AG10803 (cell line): ENCODE results near the gene IFNA2.
A peak's percentile ranks its signal among the peaks of the same experiment; 100 is the strongest.

ENCODE experiments used
- DNase-seq: peaks from one replicate; pipeline ENCODE4 v3.0.0; 2010; ENCODE audit warnings: low read depth
- H3K4me3 ChIP-seq: 2 replicates; pipeline ENCODE4 v1.5.1; 2011; ENCODE audit warnings: mild to moderate bottlenecking, low read length, control low read depth
- TF ChIP-seq, protein P1 (sequence below): conservative IDR thresholded peaks from 2 replicates; pipeline ENCODE4 v1.5.1; 2011; ENCODE audit warnings: mild to moderate bottlenecking, low read length, control low read depth, inconsistent platforms

Gene IFNA2

DNA sequence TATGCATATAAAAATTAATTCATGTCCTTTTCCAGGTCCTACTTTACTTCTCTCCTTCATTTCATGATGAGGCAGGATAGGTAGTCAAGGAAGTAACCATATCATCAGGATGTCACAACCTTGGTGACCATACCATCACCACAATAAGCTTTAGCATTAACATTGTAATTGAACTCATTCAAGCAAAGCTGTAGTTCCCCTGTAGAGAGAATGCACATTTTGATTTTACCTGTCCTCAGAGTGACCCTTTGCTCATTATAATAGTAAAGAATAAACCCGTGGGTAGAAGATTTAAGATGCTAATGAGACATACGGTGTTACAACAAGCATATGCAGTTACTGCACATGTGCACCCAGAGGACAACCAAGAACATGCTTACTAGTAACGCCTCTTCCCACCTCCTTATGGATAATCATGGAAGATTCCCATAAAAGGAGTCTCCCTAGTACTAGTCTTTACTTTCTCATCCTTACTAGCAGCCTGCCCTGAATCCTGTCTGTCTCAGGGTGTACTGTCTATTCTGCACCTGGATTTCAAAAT lies 36.7 kb downstream of the IFNA2 start:
- TF ChIP-seq, protein P1, sequence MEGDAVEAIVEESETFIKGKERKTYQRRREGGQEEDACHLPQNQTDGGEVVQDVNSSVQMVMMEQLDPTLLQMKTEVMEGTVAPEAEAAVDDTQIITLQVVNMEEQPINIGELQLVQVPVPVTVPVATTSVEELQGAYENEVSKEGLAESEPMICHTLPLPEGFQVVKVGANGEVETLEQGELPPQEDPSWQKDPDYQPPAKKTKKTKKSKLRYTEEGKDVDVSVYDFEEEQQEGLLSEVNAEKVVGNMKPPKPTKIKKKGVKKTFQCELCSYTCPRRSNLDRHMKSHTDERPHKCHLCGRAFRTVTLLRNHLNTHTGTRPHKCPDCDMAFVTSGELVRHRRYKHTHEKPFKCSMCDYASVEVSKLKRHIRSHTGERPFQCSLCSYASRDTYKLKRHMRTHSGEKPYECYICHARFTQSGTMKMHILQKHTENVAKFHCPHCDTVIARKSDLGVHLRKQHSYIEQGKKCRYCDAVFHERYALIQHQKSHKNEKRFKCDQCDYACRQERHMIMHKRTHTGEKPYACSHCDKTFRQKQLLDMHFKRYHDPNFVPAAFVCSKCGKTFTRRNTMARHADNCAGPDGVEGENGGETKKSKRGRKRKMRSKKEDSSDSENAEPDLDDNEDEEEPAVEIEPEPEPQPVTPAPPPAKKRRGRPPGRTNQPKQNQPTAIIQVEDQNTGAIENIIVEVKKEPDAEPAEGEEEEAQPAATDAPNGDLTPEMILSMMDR: no peak
- no peak for DNase-seq

DNA sequence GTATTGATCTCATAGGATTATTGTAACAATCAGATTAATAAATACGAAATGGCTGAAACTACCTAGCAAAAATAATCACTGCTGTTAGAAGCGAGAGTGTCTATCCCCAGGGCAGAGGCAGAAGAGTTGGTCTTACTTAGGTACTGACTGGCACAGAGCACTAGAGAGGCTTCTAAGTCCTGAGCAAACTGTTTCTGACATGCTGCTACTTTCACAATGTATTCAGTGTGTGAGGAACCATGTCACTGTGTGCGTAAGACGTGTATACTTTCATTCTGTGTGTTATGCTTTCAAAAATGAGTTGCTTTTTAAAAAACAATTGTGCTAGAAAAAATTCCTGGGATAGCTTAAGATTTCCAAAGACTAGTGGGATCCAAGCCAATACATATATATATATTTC lies 44.5 kb downstream of the IFNA2 start:
- TF ChIP-seq, protein P1: no peak
- no peak for DNase-seq
- no peak overlapping the region for H3K4me3 ChIP-seq

More for the DNA sequence above, 36.7 kb downstream of the IFNA2 start:
- H3K4me3 ChIP-seq: no peak overlapping the region

DNA sequence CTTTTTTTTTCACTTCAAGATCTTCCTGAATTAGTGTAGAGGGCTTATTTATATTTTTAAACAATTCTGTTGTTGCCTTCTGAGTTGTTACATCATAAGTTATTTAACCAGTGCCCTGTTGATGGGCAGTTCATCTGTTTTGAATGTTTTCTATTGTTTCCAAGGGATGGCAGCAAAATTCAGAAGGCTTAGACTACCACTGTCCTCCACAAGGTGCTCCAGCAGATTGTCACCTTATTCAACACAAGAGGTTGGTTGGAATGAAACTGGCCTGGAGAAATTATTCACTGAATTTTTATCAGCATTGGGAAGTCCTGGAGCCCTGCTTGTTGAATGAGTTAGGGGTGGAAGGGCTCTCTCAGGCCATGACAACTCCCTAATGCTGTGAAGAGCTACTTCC lies 48.7 kb downstream of the IFNA2 start:
- TF ChIP-seq, protein P1: no peak
- no peak overlapping the region for H3K4me3 ChIP-seq
- DNase-seq: no peak

DNA sequence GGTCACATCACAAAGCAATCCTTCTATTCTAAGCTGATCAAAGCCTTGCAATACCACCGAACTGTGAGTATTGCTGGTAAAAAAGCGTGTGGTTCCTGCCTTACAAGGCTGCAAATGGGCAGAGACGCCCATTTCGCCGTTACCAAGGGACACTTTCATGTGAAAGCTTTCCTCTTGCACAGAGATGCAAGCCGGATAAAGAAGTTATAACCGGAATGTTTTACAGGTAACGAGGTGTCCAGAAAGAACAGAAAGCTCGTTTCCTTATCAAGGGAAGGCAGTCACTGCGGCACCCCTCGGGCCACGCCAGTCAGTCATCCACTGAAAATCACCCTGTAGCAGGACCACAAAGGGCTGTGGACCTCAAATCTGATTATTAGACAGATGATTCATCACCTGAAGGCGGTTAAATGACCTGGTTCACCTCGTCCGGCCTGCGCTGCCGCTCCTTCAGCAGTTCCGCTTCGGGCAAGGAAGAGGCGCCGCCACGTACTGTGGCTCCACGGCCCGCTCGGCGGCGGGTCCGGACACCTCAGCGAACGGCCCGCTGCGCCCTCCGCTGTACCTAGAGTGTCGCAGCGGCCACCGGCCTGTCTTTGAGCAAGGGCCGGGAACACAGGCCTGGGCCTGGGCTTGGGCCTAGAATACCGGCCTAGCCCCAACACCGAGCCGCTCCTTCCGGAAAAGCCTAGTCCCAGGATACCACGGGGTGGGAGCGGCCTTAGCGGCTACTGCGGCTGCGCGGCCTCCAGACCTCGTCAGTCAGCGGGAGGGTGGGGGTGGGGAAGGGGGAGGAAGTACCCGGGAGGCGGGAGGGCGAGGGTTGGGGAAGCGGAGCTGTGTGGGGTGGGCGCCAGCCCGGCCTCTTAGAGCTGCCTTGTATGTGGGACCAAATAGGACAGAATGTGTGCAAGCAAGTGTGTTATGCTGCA lies 50.2 kb downstream of the IFNA2 start, which contains the start of gene KLHL9:
TSS of gene KLHL9 (minus strand) at position 704 of the 932 bp plus-strand sequence. CDS start at position 159, 545 bp downstream.
- peak; percentile 92 for DNase-seq
- peak within 1 kb of the TSS; percentile 89 for H3K4me3 ChIP-seq
- TF ChIP-seq, protein P1: no peak
